Measurements from ENCODE around the gene KCNIP4. TPM values are rescaled to one million over a fixed set of nuclear protein-coding genes. Genes with fewer than 3 reads are reported as not detected.

The KCNIP4 gene
- total RNA-seq, 1 donor = not detected

- no peak overlapping the region for H3K27ac ChIP-seq (ENCODE audit: low read depth, low read length)
- no peaks in the 10 kb centered on the region for H3K36me3 ChIP-seq (ENCODE audit: insufficient read depth, low read length)
- no peak overlapping the region for H2AFZ ChIP-seq (ENCODE audit: low read length)
- no peak overlapping the region for H3K4me3 ChIP-seq (ENCODE audit: insufficient read depth, low read length)
- no peak for DNase-seq (ENCODE audit: insufficient read length, low spot score, missing footprints)
- H4K20me1 ChIP-seq (ENCODE audit: insufficient read depth, low read length) = no peaks in the 10 kb centered on the region
- H3K4me2 ChIP-seq (ENCODE audit: insufficient read depth, low read length) = no peak overlapping the region
- H3K9me3 ChIP-seq (ENCODE audit: low read depth, low read length) = no peaks in the 10 kb centered on the region
- H3K79me2 ChIP-seq (ENCODE audit: insufficient read depth, low read length) = no peaks in the 10 kb centered on the region
- TF ChIP-seq CTCF (IDR thresholded peaks at IDR 0.05; ENCODE audit: extremely low read depth, low read depth, low read length) = no peak
- H3K27me3 ChIP-seq (ENCODE audit: insufficient read depth, low read length) = no peaks in the 10 kb centered on the region
- no peaks in the 10 kb centered on the region for H3K4me1 ChIP-seq (ENCODE audit: insufficient read depth, low read length)
These were observed 1115.7 kb downstream of the KCNIP4 start for GRCh38 chr4:20832826-20833225.

GRCh38 chr4:20831746-20832145 is 1116.8 kb downstream of the KCNIP4 start:
- Histone ChIP-seq H3K4me1 (ENCODE audit: insufficient read depth, low read length) (no peaks in the 10 kb centered on the region), H3K79me2 (ENCODE audit: insufficient read depth, low read length) (no peaks in the 10 kb centered on the region), H3K27ac (ENCODE audit: low read depth, low read length) (no peak overlapping the region), H3K36me3 (ENCODE audit: insufficient read depth, low read length) (no peaks in the 10 kb centered on the region), H3K4me3 (ENCODE audit: insufficient read depth, low read length) (no peak overlapping the region), H3K9me3 (ENCODE audit: low read depth, low read length) (no peaks in the 10 kb centered on the region), H4K20me1 (ENCODE audit: insufficient read depth, low read length) (no peaks in the 10 kb centered on the region), H2AFZ (ENCODE audit: low read length) (no peak overlapping the region), H3K27me3 (ENCODE audit: insufficient read depth, low read length) (no peaks in the 10 kb centered on the region), H3K4me2 (ENCODE audit: insufficient read depth, low read length) (no peak overlapping the region)
- TF ChIP-seq CTCF (IDR thresholded peaks at IDR 0.05; ENCODE audit: extremely low read depth, low read depth, low read length) = no peak
- DNase-seq (ENCODE audit: insufficient read length, low spot score, missing footprints) = no peak

- no peak overlapping the region for H2AFZ ChIP-seq (ENCODE audit: low read length)
- TF ChIP-seq CTCF (IDR thresholded peaks at IDR 0.05; ENCODE audit: extremely low read depth, low read depth, low read length) = no peak
- no peak overlapping the region for H3K27ac ChIP-seq (ENCODE audit: low read depth, low read length)
- H3K79me2 ChIP-seq (ENCODE audit: insufficient read depth, low read length) = no peaks in the 10 kb centered on the region
- H3K9me3 ChIP-seq (ENCODE audit: low read depth, low read length) = no peaks in the 10 kb centered on the region
- no peaks in the 10 kb centered on the region for H3K4me1 ChIP-seq (ENCODE audit: insufficient read depth, low read length)
- no peaks in the 10 kb centered on the region for H3K36me3 ChIP-seq (ENCODE audit: insufficient read depth, low read length)
- no peak overlapping the region for H3K4me3 ChIP-seq (ENCODE audit: insufficient read depth, low read length)
- H4K20me1 ChIP-seq (ENCODE audit: insufficient read depth, low read length) = no peaks in the 10 kb centered on the region
- no peak overlapping the region for H3K4me2 ChIP-seq (ENCODE audit: insufficient read depth, low read length)
- no peaks in the 10 kb centered on the region for H3K27me3 ChIP-seq (ENCODE audit: insufficient read depth, low read length)
- DNase-seq (ENCODE audit: insufficient read length, low spot score, missing footprints) = no peak
These were observed 1118.8 kb downstream of the KCNIP4 start for GRCh38 chr4:20829617-20830357.

GRCh38 chr4:20825505-20825904 is 1123.1 kb downstream of the KCNIP4 start:
- no peaks in the 10 kb centered on the region for H4K20me1 ChIP-seq (ENCODE audit: insufficient read depth, low read length)
- H3K4me1 ChIP-seq (ENCODE audit: insufficient read depth, low read length) = no peaks in the 10 kb centered on the region
- no peaks in the 10 kb centered on the region for H3K9me3 ChIP-seq (ENCODE audit: low read depth, low read length)
- no peaks in the 10 kb centered on the region for H3K36me3 ChIP-seq (ENCODE audit: insufficient read depth, low read length)
- no peak for TF ChIP-seq CTCF (IDR thresholded peaks at IDR 0.05; ENCODE audit: extremely low read depth, low read depth, low read length)
- no peaks in the 10 kb centered on the region for H3K79me2 ChIP-seq (ENCODE audit: insufficient read depth, low read length)
- no peak overlapping the region for H2AFZ ChIP-seq (ENCODE audit: low read length)
- no peak overlapping the region for H3K4me2 ChIP-seq (ENCODE audit: insufficient read depth, low read length)
- no peak for DNase-seq (ENCODE audit: insufficient read length, low spot score, missing footprints)
- no peak overlapping the region for H3K27ac ChIP-seq (ENCODE audit: low read depth, low read length)
- no peak overlapping the region for H3K4me3 ChIP-seq (ENCODE audit: insufficient read depth, low read length)
- no peaks in the 10 kb centered on the region for H3K27me3 ChIP-seq (ENCODE audit: insufficient read depth, low read length)
